B cell (primary cell): ENCODE results near the gene NSA2.

Source experiments
- CTCF ChIP-seq: fragments of 200-600 bp; IDR thresholded peaks from one replicate; pipeline ENCODE4 v1.8.0; 2022; ENCODE audit warnings: antibody characterized with exemption, mild to moderate bottlenecking
- EZH2 ChIP-seq: IDR thresholded peaks from 2 replicates; pipeline ENCODE4 v1.6.1; 2012; ENCODE audit warnings: borderline replicate concordance, low read depth, mild to moderate bottlenecking, moderate library complexity, low read length; ENCODE audit not compliant: insufficient read depth, poor library complexity, severe bottlenecking

- no peak for TF ChIP-seq CTCF
- no peak for TF ChIP-seq EZH2
These were observed 4.5 kb upstream of the NSA2 start for GRCh38 chr5:74762599-74762998.
